ENCODE measurements around the gene GNAT1.

Gene GNAT1

GRCh38 chr3:50211930-50212329 is 20.5 kb downstream of the GNAT1 start:
- Histone ChIP-seq H3K36me3 (no peaks in the 10 kb centered on the region), H3K9me3 (no peaks in the 10 kb centered on the region), H3K4me3 (ENCODE audit: low read depth, low read length) (no peak overlapping the region), H3K27me3 (no peaks in the 10 kb centered on the region), H3K4me1 (no peaks in the 10 kb centered on the region)
- no peak for DNase-seq
- no peak for TF ChIP-seq CTCF (IDR thresholded peaks at IDR 0.05; ENCODE audit: low read depth, low read length)

- no peak for DNase-seq
- H3K36me3 ChIP-seq, result no peaks in the 10 kb centered on the region
- TF ChIP-seq CTCF (IDR thresholded peaks at IDR 0.05; ENCODE audit: low read depth, low read length), result no peak
- no peaks in the 10 kb centered on the region for H3K9me3 ChIP-seq
- no peaks in the 10 kb centered on the region for H3K27me3 ChIP-seq
- H3K4me1 ChIP-seq, result no peaks in the 10 kb centered on the region
- H3K4me3 ChIP-seq (ENCODE audit: low read depth, low read length), result no peak overlapping the region
Observed at GRCh38 chr3:50212502-50212901, 21.1 kb downstream of the GNAT1 start.

- no peaks in the 10 kb centered on the region for H3K36me3 ChIP-seq
- no peaks in the 10 kb centered on the region for H3K4me1 ChIP-seq
- H3K27me3 ChIP-seq, result no peaks in the 10 kb centered on the region
- TF ChIP-seq CTCF (IDR thresholded peaks at IDR 0.05; ENCODE audit: low read depth, low read length), result no peak
- no peak overlapping the region for H3K4me3 ChIP-seq (ENCODE audit: low read depth, low read length)
- no peaks in the 10 kb centered on the region for H3K9me3 ChIP-seq
- no peak for DNase-seq
Observed at GRCh38 chr3:50212971-50213370, 21.6 kb downstream of the GNAT1 start.

- H3K27me3 ChIP-seq, result no peaks in the 10 kb centered on the region
- no peak overlapping the region for H3K4me3 ChIP-seq (ENCODE audit: low read depth, low read length)
- TF ChIP-seq CTCF (IDR thresholded peaks at IDR 0.05; ENCODE audit: low read depth, low read length), result no peak
- no peaks in the 10 kb centered on the region for H3K9me3 ChIP-seq
- DNase-seq, result no peak
- H3K4me1 ChIP-seq, result no peaks in the 10 kb centered on the region
- no peaks in the 10 kb centered on the region for H3K36me3 ChIP-seq
Observed at GRCh38 chr3:50213373-50213772, 22.0 kb downstream of the GNAT1 start.

GRCh38 chr3:50214824-50215223 is 23.4 kb downstream of the GNAT1 start:
- H3K4me1 ChIP-seq, result no peaks in the 10 kb centered on the region
- no peaks in the 10 kb centered on the region for H3K36me3 ChIP-seq
- H3K4me3 ChIP-seq (ENCODE audit: low read depth, low read length), result no peak overlapping the region
- no peak for TF ChIP-seq CTCF (IDR thresholded peaks at IDR 0.05; ENCODE audit: low read depth, low read length)
- no peaks in the 10 kb centered on the region for H3K9me3 ChIP-seq
- no peak for DNase-seq
- H3K27me3 ChIP-seq, result no peaks in the 10 kb centered on the region

- H3K9me3 ChIP-seq, result no peaks in the 10 kb centered on the region
- no peaks in the 10 kb centered on the region for H3K36me3 ChIP-seq
- H3K4me1 ChIP-seq, result no peaks in the 10 kb centered on the region
- TF ChIP-seq CTCF (IDR thresholded peaks at IDR 0.05; ENCODE audit: low read depth, low read length), result no peak
- H3K4me3 ChIP-seq (ENCODE audit: low read depth, low read length), result no peak overlapping the region
- DNase-seq, result no peak
- H3K27me3 ChIP-seq, result no peaks in the 10 kb centered on the region
Observed at GRCh38 chr3:50215529-50215928, 24.1 kb downstream of the GNAT1 start.

All from BE2C (cell line).